ENCODE data around the gene PPP2R5D.

DNA sequence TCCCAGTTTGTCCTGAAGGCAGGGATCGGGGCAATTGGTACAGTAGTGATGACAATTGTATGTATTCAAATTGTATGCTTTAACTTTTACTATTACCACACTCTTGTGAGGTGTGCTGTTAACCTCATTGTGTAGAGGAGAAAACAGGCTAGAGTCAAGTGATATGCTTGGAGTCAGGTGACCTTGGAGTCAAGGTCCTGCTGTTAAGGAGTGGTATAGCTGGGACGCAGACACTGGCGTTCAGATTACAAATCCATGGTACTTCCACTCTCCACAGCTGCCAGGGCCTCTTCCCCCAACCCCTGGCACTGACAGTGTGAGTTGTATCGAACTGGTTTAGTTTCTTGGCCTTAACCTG is 44.6 kb upstream of the PPP2R5D start:
- TF ChIP-seq POLR2AphosphoS5 (IDR thresholded peaks at IDR 0.05; ENCODE audit: low read depth, low read length): no peak
- no peak for TF ChIP-seq FOXP2 (optimal IDR thresholded peaks at IDR 0.05; ENCODE audit: borderline replicate concordance, extremely low read depth, extremely low read length, insufficient read depth)
- no peak for TF ChIP-seq TAF1 (IDR thresholded peaks at IDR 0.05; ENCODE audit: borderline replicate concordance, insufficient read depth, low read length)
- TF ChIP-seq REST (IDR thresholded peaks at IDR 0.05; ENCODE audit: insufficient read depth in 1 of 2, low read depth in 2 of 2, low read length in 2 of 2): no peak
- no peak for TF ChIP-seq SIN3A (IDR thresholded peaks at IDR 0.05; ENCODE audit: borderline replicate concordance, insufficient read depth, low read length)

All from PFSK-1 (cell line).